Hair follicle dermal papilla cell (primary cell): ENCODE results near the gene CFAP141. TPM values are rescaled to one million over a fixed set of nuclear protein-coding genes. Genes with fewer than 3 reads are reported as not detected.

Experiments
- small RNA-seq: library from RNA; depleted of rRNA; stranded (forward); fragments of <200 nt; gene quantifications from one replicate; pipeline ENCODE3, GENCODE V24; 2012
- total RNA-seq: library from RNA; depleted of rRNA; stranded (reverse); fragments of >200 nt; gene quantifications from 2 replicates; pipeline ENCODE4 v1.2.3, GENCODE V29; 2012

Gene CFAP141
- total RNA-seq = not detected in 2 replicates

GRCh38 chr1:154206196-154206595 lies at the start of gene CFAP141:
Gene CFAP141, minus strand, starts transcription at chr1:154206333. Its CDS starts 26 bp downstream, at chr1:154206307.

DNA sequence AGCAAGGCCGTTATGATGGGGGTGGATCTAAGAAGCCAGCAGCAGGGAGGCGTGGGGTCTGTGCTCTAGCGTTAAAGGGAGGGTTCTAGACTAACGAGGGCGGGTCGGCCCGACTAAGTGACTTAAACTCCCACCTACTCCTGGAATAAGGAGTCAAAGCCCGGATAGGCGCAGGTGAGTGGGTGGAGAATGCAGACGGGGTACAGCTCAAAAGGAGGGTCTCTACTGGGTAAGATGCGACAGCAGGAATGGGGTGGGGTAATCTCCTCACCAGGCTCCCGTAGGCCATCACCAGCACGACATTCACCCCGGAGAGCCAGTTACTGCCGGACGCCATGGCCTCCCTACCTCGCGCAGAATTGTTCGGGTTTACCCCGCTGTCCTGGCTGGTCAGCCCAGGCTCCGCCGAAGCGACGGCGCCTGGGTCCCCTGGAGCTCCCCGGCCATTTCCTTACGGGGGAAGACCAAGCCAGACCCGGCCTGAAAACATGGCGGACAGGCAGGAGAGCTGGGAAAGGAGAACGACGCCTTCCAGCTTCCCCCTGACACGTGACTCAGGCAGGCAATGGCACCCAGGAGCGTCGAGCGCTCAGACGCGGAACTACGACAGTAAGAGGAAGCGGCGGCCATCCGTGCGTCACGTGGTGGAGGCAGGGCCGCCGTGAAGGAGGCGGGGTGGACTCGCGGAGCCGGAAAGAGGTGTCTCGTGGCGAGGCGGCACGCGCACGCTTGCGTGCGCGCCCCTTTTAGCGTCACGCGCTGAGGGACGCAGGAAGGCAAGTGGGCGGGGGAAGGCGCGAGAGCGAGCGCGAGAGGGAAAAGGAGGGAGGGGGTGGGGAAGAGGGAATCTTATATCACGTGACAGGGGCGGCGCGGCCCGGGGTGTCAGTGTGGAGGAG lies 14.2 kb upstream of the CFAP141 start, which contains the start of gene UBAP2L:
UBAP2L (plus strand) TSS at position 885 of the 899 bp plus-strand sequence. CDS start 4,169 bp downstream, outside the sequence.

GRCh38 chr1:154191990-154192461 lies 14.1 kb downstream of the CFAP141 start, which contains the start of gene TPM3:
Gene TPM3, minus strand, starts transcription at chr1:154192100. Its CDS starts 82 bp downstream, at chr1:154192018.

GRCh38 chr1:154154534-154155191 lies 51.5 kb downstream of the CFAP141 start, which contains the start of gene NUP210L:
Gene NUP210L, minus strand, starts transcription at chr1:154155073.

Small RNAs within 50 kb of the gene (small RNA-seq; reads per million reads assigned to genes)
- 1.6 reads per million, percentile 37 among the genes with 10 or more reads in this experiment for gene MIR190B

Other genes starting within 250 kb of the CFAP141 start
- gene CRTC2, start 247.7 kb downstream of the CFAP141 start, total RNA-seq = 7.6 and 7.8 TPM in 2 replicates
- 120 and 123 TPM in 2 replicates for gene SLC39A1, start 242.8 kb downstream of the CFAP141 start, total RNA-seq
- gene CREB3L4, start 238.4 kb downstream of the CFAP141 start, total RNA-seq = 4.4 and 5.0 TPM in 2 replicates
- gene JTB, start 228.7 kb downstream of the CFAP141 start, total RNA-seq = 96.4 and 102 TPM in 2 replicates
- 45.1 and 57.0 TPM in 2 replicates for gene RAB13, start 220.0 kb downstream of the CFAP141 start, total RNA-seq
- 743 and 1,008 TPM in 2 replicates for gene RPS27, start 215.6 kb downstream of the CFAP141 start, total RNA-seq
- 0.12 and 0.16 TPM in 2 replicates for gene NUP210L, start 51.3 kb downstream of the CFAP141 start, total RNA-seq
- gene TPM3, start 14.2 kb downstream of the CFAP141 start, total RNA-seq = 350 and 426 TPM in 2 replicates
- 126 and 137 TPM in 2 replicates for gene UBAP2L, start 14.6 kb upstream of the CFAP141 start, total RNA-seq
- gene HAX1, start 66.3 kb upstream of the CFAP141 start, total RNA-seq = 108 and 112 TPM in 2 replicates
- not detected in 2 replicates for gene AQP10, start 114.8 kb upstream of the CFAP141 start, total RNA-seq
- gene ATP8B2, start 119.2 kb upstream of the CFAP141 start, total RNA-seq = 283 and 305 TPM in 2 replicates
- 25.7 and 29.7 TPM in 2 replicates for gene IL6R, start 199.0 kb upstream of the CFAP141 start, total RNA-seq